WTC11 (cell line): ENCODE results near the gene PHF1. TPM values are rescaled to one million over a fixed set of nuclear protein-coding genes. Genes with fewer than 3 reads are reported as not detected.

Experiments
- ATAC-seq: fragments of 200-7000 bp; cut with Tn5 transposase; 2 replicates; pipeline ENCODE4 v1.10.0; 2021; ENCODE audit warnings: mild to moderate bottlenecking, moderate library complexity
- CTCF ChIA-PET: fragments of 300-600 bp; sonication (Branson Sonifier 250); formaldehyde crosslinking; loops from one replicate; lab custom pipeline; 2021; ENCODE audit warnings: antibody characterized with exemption; lab: Charles Lee
- POLR2A ChIA-PET: fragments of 350-600 bp; sonication (Branson Sonifier 250); formaldehyde crosslinking; loops from one replicate; lab custom pipeline; 2021; ENCODE audit warnings: antibody characterized with exemption; lab: Charles Lee
- DNase-seq: peaks from one replicate; pipeline ENCODE4 v3.0.0; 2021; ENCODE audit warnings: low spot score
- H3K27ac Mint-ChIP-seq: 2 replicates; pipeline ENCODE4 v1.8.0; 2021; ENCODE audit warnings: mixed read lengths
- H3K27me3 Mint-ChIP-seq: 2 replicates; pipeline ENCODE4 v1.8.0; 2021; ENCODE audit warnings: low read depth, mild to moderate bottlenecking, moderate library complexity, mixed read lengths
- H3K36me3 Mint-ChIP-seq: 2 replicates; pipeline ENCODE4 v1.8.0; 2021; ENCODE audit warnings: mixed read lengths
- H3K4me1 Mint-ChIP-seq: 2 replicates; pipeline ENCODE4 v1.8.0; 2022; ENCODE audit warnings: mixed read lengths
- H3K4me3 Mint-ChIP-seq: 2 replicates; pipeline ENCODE4 v1.8.0; 2021; ENCODE audit warnings: mild to moderate bottlenecking, moderate library complexity, mixed read lengths
- H3K9me3 Mint-ChIP-seq: 2 replicates; pipeline ENCODE4 v1.8.0; 2021; ENCODE audit warnings: mixed read lengths
- AR ChIP-seq: fragments of 250-450 bp; sonication (Bioruptor Pico); IDR thresholded peaks from 2 replicates; pipeline ENCODE4 v1.9.0; 2021; ENCODE audit warnings: mild to moderate bottlenecking
- ARID4B ChIP-seq: sonication (generic); formaldehyde crosslinking; IDR thresholded peaks from 2 replicates; pipeline ENCODE4 v1.8.0; 2023; ENCODE audit warnings: missing genetic modification reagents, mild to moderate bottlenecking, borderline replicate concordance
- CREM ChIP-seq: sonication (generic); formaldehyde crosslinking; IDR thresholded peaks from 2 replicates; pipeline ENCODE4 v1.8.1; 2022; ENCODE audit warnings: mild to moderate bottlenecking, missing genetic modification reagents, moderate library complexity
- E2F5 ChIP-seq: sonication (generic); formaldehyde crosslinking; IDR thresholded peaks from 2 replicates; pipeline ENCODE4 v1.8.1; 2022; ENCODE audit warnings: mild to moderate bottlenecking, moderate library complexity, missing genetic modification reagents
- EMX1 ChIP-seq: fragments of 250-450 bp; sonication (Bioruptor Pico); IDR thresholded peaks from 2 replicates; pipeline ENCODE4 v1.8.0; 2021; ENCODE audit warnings: mild to moderate bottlenecking
- FOXK1 ChIP-seq: sonication (generic); formaldehyde crosslinking; IDR thresholded peaks from 2 replicates; pipeline ENCODE4 v1.8.0; 2022; ENCODE audit warnings: mild to moderate bottlenecking, moderate library complexity, missing genetic modification reagents
- FOXP1 ChIP-seq: sonication (generic); formaldehyde crosslinking; IDR thresholded peaks from 2 replicates; pipeline ENCODE4 v1.8.0; 2022; ENCODE audit warnings: missing genetic modification reagents, mild to moderate bottlenecking, moderate library complexity, borderline replicate concordance
- FOXP4 ChIP-seq: sonication (generic); formaldehyde crosslinking; IDR thresholded peaks from 2 replicates; pipeline ENCODE4 v1.8.0; 2022; ENCODE audit warnings: mild to moderate bottlenecking, missing genetic modification reagents
- GABPB1 ChIP-seq: sonication (generic); formaldehyde crosslinking; IDR thresholded peaks from 2 replicates; pipeline ENCODE4 v1.8.1; 2023; ENCODE audit warnings: mild to moderate bottlenecking, missing genetic modification reagents
- JUN ChIP-seq: sonication (generic); formaldehyde crosslinking; IDR thresholded peaks from 2 replicates; pipeline ENCODE4 v1.8.0; 2023; ENCODE audit warnings: mild to moderate bottlenecking, missing genetic modification reagents
- KAT7 ChIP-seq: sonication (generic); formaldehyde crosslinking; IDR thresholded peaks from 2 replicates; pipeline ENCODE4 v1.8.1; 2023; ENCODE audit warnings: missing genetic modification reagents, mild to moderate bottlenecking, borderline replicate concordance
- MXD4 ChIP-seq: fragments of 250-450 bp; sonication (Bioruptor Pico); IDR thresholded peaks from 2 replicates; pipeline ENCODE4 v1.8.0; 2021; ENCODE audit warnings: mild to moderate bottlenecking, moderate library complexity, borderline replicate concordance
- MYBL2 ChIP-seq: sonication (generic); formaldehyde crosslinking; IDR thresholded peaks from 2 replicates; pipeline ENCODE4 v1.8.1; 2023; ENCODE audit warnings: mild to moderate bottlenecking, moderate library complexity, missing genetic modification reagents
- NR3C1 ChIP-seq: sonication (generic); formaldehyde crosslinking; conservative IDR thresholded peaks from 2 replicates; pipeline ENCODE4 v1.8.1; 2023; ENCODE audit warnings: low read depth, mild to moderate bottlenecking, missing genetic modification reagents
- SMAD3 ChIP-seq: sonication (generic); formaldehyde crosslinking; IDR thresholded peaks from 2 replicates; pipeline ENCODE4 v1.8.0; 2022; ENCODE audit warnings: missing genetic modification reagents, mild to moderate bottlenecking, borderline replicate concordance
- TCF7 ChIP-seq: sonication (generic); formaldehyde crosslinking; IDR thresholded peaks from 2 replicates; pipeline ENCODE4 v1.8.0; 2022; ENCODE audit warnings: mild to moderate bottlenecking, low read depth, missing genetic modification reagents, moderate library complexity
- TEAD4 ChIP-seq: sonication (generic); formaldehyde crosslinking; IDR thresholded peaks from 2 replicates; pipeline ENCODE4 v1.8.0; 2022; ENCODE audit warnings: mild to moderate bottlenecking, missing genetic modification reagents
- ZBTB21 ChIP-seq: sonication (generic); formaldehyde crosslinking; IDR thresholded peaks from 2 replicates; pipeline ENCODE4 v1.8.1; 2023; ENCODE audit warnings: mild to moderate bottlenecking, missing genetic modification reagents, borderline replicate concordance
- ZNF532 ChIP-seq: fragments of 250-450 bp; sonication (Bioruptor Pico); IDR thresholded peaks from 2 replicates; pipeline ENCODE4 v1.9.0; 2021; ENCODE audit warnings: mild to moderate bottlenecking, borderline replicate concordance
- total RNA-seq: library from RNA; stranded (reverse); gene quantifications from 3 replicates; pipeline ENCODE4 v1.2.3, GENCODE V29; 2021

The PHF1 gene
- total RNA-seq, 1 experiment from 2014 or later, result 63.6 TPM

- TF ChIP-seq TEAD4 (no peak), JUN (no peak), E2F5 (no peak), ZNF532 (CRISPR knock-in tag) (no peak), TCF7 (CRISPR knock-in tag) (no peak), FOXP1 (CRISPR knock-in tag) (no peak), NR3C1 (CRISPR knock-in tag) (no peak)
Observed at GRCh38 chr6:33440649-33441309, 30.0 kb downstream of the PHF1 start (continued).

GRCh38 chr6:33441457-33441856 is 30.6 kb downstream of the PHF1 start:
- H3K4me1 Mint-ChIP-seq, result no peaks in the 10 kb centered on the region
- H3K4me3 Mint-ChIP-seq, result no peak overlapping the region
- H3K36me3 Mint-ChIP-seq, result peaks cover 78% of the 10 kb centered on the region
- DNase-seq, result no peak
- POLR2A ChIA-PET, result interaction anchor here (1.0 to 2.0 kb wide), 2 partner anchors 11 to 13 kb away, joined by 3 to 5 read pairs; partner anchors contain the start of gene ZBTB9
- no peak for ATAC-seq
- no peaks in the 10 kb centered on the region for H3K9me3 Mint-ChIP-seq
- no peaks in the 10 kb centered on the region for H3K27me3 Mint-ChIP-seq
- CTCF ChIA-PET, result interaction anchor here (1.3 kb wide), 1 partner anchor 9 kb away, joined by 3 read pairs; no protein-coding TSS in a partner anchor
- H3K27ac Mint-ChIP-seq, result no peak overlapping the region
- TF ChIP-seq FOXK1 (CRISPR knock-in tag) (no peak), FOXP4 (CRISPR knock-in tag) (no peak), MYBL2 (CRISPR knock-in tag) (no peak), MXD4 (CRISPR knock-in tag) (no peak), AR (CRISPR knock-in tag) (no peak), ZBTB21 (CRISPR knock-in tag) (no peak), GABPB1 (CRISPR knock-in tag) (no peak), E2F5 (no peak), CREM (no peak), EMX1 (CRISPR knock-in tag) (no peak), SMAD3 (no peak), KAT7 (CRISPR knock-in tag) (no peak), ARID4B (CRISPR knock-in tag) (no peak)
